HL-60/S4 treated with phorbol 12-myristate 13-acetate at 8.2 ng/mL for 4 days and 3 days (cell line): ENCODE data around the gene CCR3.

Source experiments
- in situ Hi-C: fragments of 300-500 bp; cut with MboI; formaldehyde crosslinking; loops from 2 replicates; pipeline ENCODE4 v1.15.0; 2022; ENCODE audit warnings: low sequenced_read_pairs

CCR3 gene

GRCh38 chr3:46266598-46266997 is 24.3 kb downstream of the CCR3 start:
- in situ Hi-C loops, result no loop called here

- in situ Hi-C loops, result no loop called here
Observed at GRCh38 chr3:46269556-46269955, 27.3 kb downstream of the CCR3 start.

DNA sequence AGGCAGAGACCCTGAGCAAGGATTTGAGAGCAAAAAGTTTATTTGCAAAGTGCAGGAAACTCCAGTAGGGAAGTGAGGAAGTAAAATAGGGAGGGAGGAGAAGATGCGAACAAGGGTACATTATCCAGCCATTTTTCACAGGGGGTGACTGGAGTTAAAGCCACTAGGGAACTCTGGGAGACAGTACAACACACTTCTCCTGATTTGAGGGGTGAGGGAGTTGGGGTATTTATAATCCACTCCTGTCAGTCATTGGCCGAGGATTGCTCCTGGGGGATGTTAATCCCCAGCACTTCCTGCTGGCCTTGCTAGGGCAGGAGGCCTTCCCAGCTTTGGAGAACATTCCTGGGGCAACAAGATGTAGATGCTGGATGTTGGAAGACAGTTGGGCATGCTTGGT is 28.2 kb downstream of the CCR3 start:
- in situ Hi-C loops, result no loop called here

GRCh38 chr3:46271209-46271745 is 29.0 kb downstream of the CCR3 start:
- in situ Hi-C loops, result no loop called here

DNA sequence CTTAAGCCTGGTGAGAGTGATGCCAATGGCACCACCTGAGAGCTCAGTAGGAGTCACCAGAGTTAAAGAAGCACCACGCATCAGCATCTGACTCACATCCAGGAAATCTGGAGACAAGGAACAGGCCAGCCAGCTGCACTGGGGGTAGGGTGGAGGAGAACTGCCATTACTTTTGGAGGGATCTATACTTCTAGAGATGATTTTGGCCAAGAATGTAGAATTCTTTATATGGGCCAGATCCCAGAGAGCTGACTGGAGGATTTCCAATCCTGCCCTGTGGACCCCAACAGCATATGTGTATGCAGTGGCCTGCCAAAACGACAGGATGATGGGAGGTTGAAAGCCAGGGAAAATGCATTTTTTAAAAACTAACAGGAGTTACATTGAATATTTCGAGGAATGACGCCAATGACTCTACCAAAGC is 29.8 kb downstream of the CCR3 start:
- in situ Hi-C loops, result no loop called here

GRCh38 chr3:46276497-46277099 is 34.3 kb downstream of the CCR3 start:
- in situ Hi-C loops, result no loop called here

GRCh38 chr3:46277476-46277875 is 35.2 kb downstream of the CCR3 start:
- in situ Hi-C loops, result no loop called here

GRCh38 chr3:46278816-46279672 is 36.8 kb downstream of the CCR3 start:
- in situ Hi-C loops, result no loop called here

DNA sequence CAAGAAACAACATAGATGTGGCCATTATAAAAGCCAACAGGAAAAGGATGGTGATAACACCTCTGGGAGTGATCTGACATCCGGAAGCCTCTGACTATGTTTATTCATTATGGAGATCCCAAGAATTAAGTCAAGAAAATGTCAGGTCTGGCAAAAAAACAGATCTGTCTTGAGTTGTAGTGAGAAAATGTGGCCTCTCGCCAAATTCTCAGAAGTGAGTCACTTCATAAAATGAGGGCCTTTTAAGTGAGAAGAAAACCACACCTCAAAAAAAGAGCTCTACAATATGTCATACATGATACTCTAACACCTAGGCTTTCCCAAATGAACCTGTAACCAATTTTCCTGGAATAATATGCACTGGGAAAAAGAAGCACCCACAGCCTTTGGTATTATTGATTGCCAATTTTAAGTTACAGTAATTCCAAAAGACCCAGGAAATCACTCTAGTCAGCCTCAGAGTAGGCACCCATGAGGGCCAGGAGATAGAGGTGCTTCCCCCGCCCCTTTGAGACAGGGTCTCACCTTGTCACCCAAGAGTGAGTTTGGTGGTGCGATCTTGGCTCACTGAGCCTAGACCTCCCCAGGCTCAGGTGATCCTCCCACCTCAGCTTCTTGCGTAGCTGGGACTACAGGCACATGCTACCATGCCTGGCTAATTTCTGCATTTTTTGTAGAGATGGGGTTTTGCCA is 38.0 kb downstream of the CCR3 start:
- in situ Hi-C loops, result no loop called here

GRCh38 chr3:46281551-46281950 is 39.3 kb downstream of the CCR3 start:
- in situ Hi-C loops, result no loop called here

GRCh38 chr3:46282041-46282440 is 39.8 kb downstream of the CCR3 start:
- in situ Hi-C loops, result no loop called here

- in situ Hi-C loops, result no loop called here
Observed at GRCh38 chr3:46282696-46283095, 40.4 kb downstream of the CCR3 start.

- in situ Hi-C loops, result no loop called here
Observed at GRCh38 chr3:46283881-46284450, 41.7 kb downstream of the CCR3 start.

DNA sequence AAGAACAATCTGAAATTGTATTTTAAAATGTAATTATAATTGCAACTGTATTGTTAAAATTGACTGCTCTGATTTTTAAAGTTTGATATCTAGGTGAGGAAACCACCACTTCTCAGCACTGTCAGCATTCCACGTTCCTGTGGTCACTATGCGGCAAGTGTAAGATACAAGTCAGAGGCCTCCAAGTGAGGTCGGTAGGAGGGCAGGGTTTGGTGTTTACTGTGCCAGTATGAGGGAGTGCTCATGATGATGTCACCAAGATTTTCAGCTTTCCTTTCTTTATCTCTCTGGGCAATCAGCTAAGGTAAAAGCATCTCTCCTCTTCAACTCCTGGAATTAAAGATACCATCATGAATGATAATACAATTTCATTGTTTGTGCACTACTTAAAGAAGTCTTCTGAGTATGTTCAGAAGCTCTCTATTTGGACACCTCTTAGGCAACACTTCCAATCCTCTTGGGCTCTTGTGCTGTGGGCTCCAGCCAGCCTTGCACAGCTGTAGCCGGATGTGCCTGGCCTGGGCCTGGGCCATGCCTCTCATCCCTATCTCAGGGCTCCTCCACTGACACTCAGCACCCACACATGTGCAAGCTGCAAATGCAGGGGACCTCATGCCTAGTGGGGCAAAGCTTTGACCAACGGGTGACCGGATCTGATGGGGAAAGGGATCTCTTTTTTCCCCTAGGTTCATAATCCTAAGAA is 42.9 kb downstream of the CCR3 start:
- in situ Hi-C loops, result no loop called here

DNA sequence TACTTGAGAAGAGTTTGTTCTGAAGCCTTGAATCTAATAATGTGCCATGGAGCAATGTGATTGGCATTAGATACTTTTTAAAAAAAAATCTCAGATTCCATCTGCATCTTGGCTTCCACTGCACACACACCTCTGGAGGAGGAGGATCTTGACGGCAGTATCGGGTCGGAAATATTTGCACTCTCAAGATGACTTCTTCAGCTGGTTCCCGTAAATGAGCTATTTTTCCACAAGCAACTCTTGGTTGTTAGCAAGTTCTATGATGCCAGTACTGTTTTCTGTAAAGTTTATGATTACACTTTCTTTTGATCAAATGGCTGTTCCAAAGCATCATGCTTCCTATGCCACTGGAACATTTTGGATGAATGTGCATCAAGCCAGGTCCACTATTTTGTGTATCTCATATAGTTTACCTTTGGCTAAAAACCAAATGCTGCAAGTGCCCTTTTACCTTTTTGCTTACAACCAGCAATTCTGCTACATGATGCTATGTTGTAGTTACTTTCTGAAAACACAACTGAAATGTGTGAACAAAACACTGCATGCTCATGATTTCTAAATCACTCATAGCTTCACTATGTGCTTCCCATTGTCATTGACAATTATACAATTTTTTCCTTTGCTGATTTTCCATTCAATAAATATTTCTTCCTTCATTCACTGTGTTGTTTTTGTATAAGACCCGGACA is 43.8 kb downstream of the CCR3 start:
- in situ Hi-C loops, result no loop called here

GRCh38 chr3:46286947-46287565 is 44.8 kb downstream of the CCR3 start:
- in situ Hi-C loops, result no loop called here

DNA sequence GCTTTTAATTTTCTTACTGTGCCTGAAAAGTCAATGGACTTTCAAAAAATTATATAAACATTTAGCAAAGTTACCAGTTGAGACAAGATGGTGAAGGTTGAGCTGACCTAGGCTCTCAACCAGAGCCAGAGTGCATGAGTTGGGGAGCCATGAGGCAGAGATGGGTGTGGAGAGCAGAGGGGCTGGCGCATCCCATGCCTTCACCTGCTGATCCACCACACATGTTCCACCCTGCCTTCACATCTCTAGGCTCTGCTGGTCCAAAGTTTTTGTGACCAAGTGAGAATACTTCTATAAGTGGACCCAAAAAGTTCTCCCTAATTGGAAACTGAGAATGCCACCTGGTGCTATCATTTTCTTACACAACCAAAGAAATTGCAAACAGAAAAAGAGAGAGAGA is 47.3 kb downstream of the CCR3 start:
- in situ Hi-C loops, result no loop called here

DNA sequence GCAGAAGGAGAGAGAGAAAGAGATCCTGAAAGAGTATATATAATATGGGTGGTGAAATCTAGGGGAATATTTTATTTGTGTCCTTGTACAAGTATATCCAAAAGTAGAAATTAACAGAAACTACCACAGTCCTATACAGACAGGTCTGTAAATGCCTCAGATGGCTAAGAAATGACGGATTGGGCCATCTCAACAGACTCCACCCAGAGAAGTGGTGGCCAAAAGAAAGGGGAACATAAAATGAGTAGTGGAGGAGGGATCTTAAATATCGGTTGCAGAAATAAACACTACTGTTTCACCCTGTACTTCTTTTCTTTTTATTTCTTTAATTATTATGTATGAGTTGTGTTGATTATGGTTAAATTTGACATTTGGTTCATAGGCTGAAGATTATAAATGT is 47.7 kb downstream of the CCR3 start:
- in situ Hi-C loops, result no loop called here

DNA sequence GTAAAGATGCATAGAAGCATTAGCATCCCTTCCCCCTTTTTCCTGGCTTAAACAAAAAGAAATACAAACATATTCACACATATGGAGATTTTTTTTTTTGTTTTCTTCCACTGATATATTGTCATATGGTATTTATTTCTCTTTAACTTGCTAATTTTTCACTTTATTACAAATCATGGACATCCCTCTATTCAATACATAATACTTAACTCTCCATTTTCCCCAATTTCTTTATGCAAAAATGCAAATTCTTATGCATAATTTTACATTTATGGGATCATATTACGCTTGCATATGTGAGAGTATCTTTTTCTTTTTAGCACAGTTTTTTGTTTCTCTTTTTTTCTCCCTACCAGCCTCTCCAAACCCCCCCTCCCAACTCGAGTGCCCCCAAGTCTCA is 48.8 kb downstream of the CCR3 start:
- in situ Hi-C loops, result no loop called here
